HG02759 (cell line): ENCODE data around the gene LRG1.

Source experiments
- ATAC-seq: cut with Tn5 transposase; IDR thresholded peaks from one replicate; pipeline ENCODE4 v1.9.1; 2021; ENCODE audit warnings: mild to moderate bottlenecking, moderate library complexity; ENCODE audit not compliant: unreplicated experiment

LRG1 gene

GRCh38 chr19:4539693-4540581, at the start of gene LRG1:
Gene LRG1, minus strand, starts transcription at chr19:4540036. Its CDS starts 23 bp downstream, at chr19:4540013.
- no peak for ATAC-seq

- ATAC-seq, result no peak
These were observed 48.5 kb upstream of the LRG1 start for GRCh38 chr19:4588291-4588761.

DNA sequence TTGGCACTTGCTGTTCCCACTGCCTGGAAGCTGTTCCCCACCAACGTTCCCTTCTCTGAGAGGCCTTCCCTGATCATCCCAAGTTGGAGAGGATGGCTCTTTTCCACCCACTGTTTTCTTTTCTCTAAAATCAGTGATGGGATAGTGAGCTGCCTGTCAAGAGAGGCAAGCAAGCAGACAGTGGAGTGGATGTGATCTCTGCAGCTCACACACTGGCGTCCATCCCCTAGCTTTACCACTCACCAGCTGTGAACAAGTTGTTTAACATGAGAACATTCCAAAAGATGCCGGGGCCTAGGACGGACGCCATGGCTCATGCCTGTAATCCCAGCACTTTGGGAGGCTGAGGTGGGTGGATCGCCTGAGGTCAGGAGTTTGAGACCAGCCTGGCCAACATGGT, 47.7 kb upstream of the LRG1 start:
- no peak for ATAC-seq

DNA sequence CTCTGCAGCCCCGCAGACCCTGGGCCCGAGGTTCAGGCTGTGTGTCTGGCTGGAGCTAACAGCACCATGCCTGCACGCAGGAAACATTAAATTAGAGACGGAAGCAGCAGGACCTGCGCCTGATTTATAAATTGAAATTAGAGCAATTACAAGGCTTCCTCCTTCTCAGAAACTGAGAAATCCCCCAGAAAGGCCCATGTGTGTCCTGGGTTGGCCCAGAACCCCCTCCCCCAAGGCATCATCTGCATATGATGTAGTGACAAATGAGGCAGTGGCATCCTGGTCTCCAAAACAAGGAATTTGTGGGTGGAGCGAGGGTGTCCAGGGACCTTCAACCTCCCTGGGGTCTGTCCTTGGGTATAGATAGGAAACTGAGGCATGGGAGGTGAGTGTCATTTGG, 46.9 kb upstream of the LRG1 start:
- no peak for ATAC-seq

DNA sequence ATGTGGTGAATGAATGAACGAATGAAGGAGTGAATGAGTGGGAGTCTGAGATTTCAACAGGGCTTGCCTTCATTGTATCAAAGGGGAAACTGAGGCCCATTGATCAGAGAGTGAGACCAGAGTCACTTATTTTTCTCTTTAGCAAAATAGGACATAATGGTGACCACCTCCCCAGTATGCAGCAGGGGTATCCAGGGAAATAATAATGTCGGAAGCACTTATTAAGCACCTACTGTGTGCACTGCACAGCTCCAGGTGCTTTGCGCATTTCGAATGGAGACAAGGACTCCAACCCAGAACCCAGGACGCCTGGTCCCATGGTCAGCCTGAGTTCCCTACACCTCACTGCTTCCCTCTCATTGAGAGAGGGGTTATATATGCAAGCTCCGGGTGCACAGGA, 46.4 kb upstream of the LRG1 start:
- ATAC-seq, result no peak

GRCh38 chr19:4585556-4585955, 45.7 kb upstream of the LRG1 start:
- no peak for ATAC-seq

GRCh38 chr19:4584670-4585460, 45.0 kb upstream of the LRG1 start:
- no peak for ATAC-seq

DNA sequence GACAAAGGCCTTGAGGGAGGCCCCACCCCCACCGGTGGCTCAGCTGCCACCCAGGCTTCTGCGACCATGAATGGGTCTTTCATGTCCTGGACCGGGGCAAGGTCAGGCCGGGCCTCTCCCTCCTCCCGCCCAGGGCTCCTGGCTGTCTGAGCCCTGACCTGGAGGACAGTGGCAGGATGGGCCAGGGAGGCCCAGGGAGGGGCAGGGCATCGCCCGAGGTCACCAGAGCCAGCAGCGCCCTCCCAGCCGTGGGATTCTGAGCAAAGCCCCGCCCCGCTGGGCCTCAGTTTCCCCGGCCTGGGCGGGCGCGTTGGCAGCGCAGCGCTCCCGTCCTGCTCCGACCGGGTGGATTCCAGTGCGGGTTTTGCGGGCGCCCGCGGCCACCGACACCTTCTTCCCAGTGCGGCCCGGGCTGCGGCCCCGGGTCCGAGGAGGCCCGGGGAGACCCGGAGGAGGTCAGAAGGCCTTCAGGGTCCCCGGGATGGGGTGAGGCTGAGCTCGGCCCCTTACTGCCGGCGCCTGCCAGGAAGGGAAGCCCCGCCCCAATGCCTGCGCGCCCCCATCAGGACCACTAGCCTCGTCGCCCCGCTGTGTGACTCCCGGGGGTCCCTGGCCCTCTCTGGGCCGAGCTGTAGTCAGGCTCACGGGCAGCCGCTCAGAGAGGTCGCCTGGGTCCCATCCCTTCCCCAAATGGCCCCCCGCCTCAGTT, 44.3 kb upstream of the LRG1 start:
- ATAC-seq, result no peak

- no peak for ATAC-seq
These were observed 43.4 kb upstream of the LRG1 start for GRCh38 chr19:4582980-4583842.

- ATAC-seq, result no peak
These were observed 42.1 kb upstream of the LRG1 start for GRCh38 chr19:4581666-4582553.

- ATAC-seq, result no peak
These were observed 41.3 kb upstream of the LRG1 start for GRCh38 chr19:4580961-4581665.

- no peak for ATAC-seq
These were observed 40.4 kb upstream of the LRG1 start for GRCh38 chr19:4580021-4580901.

GRCh38 chr19:4579389-4579788, 39.6 kb upstream of the LRG1 start:
- ATAC-seq, result no peak

- no peak for ATAC-seq
These were observed 38.9 kb upstream of the LRG1 start for GRCh38 chr19:4578552-4579248.

DNA sequence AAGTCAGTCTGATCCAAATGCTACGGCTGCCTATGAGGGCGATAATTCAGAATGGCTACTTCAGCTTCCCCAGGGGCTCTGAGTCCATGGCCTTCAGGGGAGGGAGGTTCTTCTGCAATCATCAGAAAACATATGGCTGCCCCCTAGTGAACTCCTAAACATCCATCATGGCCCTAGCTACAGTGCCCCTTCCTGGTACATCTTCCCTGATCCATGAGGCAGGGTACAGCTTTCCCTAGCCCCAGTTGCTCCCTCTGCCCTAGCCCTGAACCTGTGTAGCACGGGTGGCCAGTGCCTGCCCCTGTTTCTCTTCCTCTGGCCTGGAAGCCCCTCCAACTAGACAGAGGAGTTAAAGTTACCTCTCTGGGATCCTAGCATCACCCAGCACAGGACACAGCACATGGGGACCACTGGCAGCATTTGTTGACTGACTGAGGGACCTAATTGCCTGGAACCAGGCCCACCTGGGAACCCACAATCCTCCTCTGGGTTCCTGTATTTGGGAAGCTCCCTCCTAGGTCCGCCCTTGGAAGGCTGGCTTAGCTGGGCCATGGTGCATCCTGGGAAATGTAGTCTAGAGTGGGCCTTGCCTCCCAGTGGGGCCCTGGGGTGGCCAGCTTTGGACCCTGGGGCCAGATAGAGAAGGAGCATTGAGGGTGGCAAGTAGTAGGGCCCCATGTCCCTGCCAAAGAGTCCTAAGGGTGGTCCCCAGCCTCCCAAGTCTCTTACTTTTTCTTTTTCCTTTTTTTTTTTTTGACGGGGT, 37.4 kb upstream of the LRG1 start:
- no peak for ATAC-seq
